ENCODE data around the gene MAPT. TPM values are rescaled to one million over a fixed set of nuclear protein-coding genes. Genes with fewer than 3 reads are reported as not detected.

The MAPT gene
- total RNA-seq, 1 donor from 2014 or later = 2.1 TPM

GRCh38 chr17:46042246-46042645 is 147.9 kb downstream of the MAPT start:
- Histone ChIP-seq H3K79me2 (ENCODE audit: insufficient read depth, low read length) (peaks cover 7% of the 10 kb centered on the region), H3K27ac (ENCODE audit: low read depth, low read length) (no peak overlapping the region), H3K9me3 (ENCODE audit: insufficient read depth, low read depth, low read length) (no peaks in the 10 kb centered on the region), H3K36me3 (ENCODE audit: insufficient read depth, low read length) (peaks cover 52% of the 10 kb centered on the region), H3K27me3 (ENCODE audit: insufficient read depth, low read length) (no peaks in the 10 kb centered on the region), H3K4me3 (ENCODE audit: insufficient read depth, low read depth, low read length) (no peak overlapping the region), H2AFZ (ENCODE audit: low read depth, low read length) (no peak overlapping the region), H4K20me1 (ENCODE audit: insufficient read depth, low read length) (peaks cover 45% of the 10 kb centered on the region), H3K4me2 (ENCODE audit: low read length) (no peak overlapping the region), H3K4me1 (ENCODE audit: insufficient read depth, low read length) (no peaks in the 10 kb centered on the region), H3K9ac (ENCODE audit: low read length) (no peak overlapping the region)
- Mint-ChIP-seq H3K27me3 (ENCODE audit: low read depth, unreplicated experiment) (no peaks in the 10 kb centered on the region), H3K9me3 (ENCODE audit: unreplicated experiment) (no peaks in the 10 kb centered on the region), H3K27ac (ENCODE audit: unreplicated experiment) (no peak overlapping the region), H3K36me3 (ENCODE audit: low read depth, unreplicated experiment) (peaks cover 19% of the 10 kb centered on the region), H3K4me1 (ENCODE audit: low read depth, unreplicated experiment) (peaks cover 23% of the 10 kb centered on the region), H3K4me3 (ENCODE audit: unreplicated experiment) (no peak overlapping the region)
- FAIRE-seq (no peak), DNase-seq (ENCODE audit: low read depth) (no peak)
- TF ChIP-seq CTCF (IDR thresholded peaks at IDR 0.05; ENCODE audit: insufficient read depth, low read depth, low read length) (no peak), EZH2 (IDR thresholded peaks at IDR 0.05; ENCODE audit: insufficient read depth, low read length) (no peak)

- no peak for TF ChIP-seq CTCF (IDR thresholded peaks at IDR 0.05; ENCODE audit: insufficient read depth, low read depth, low read length)
- H3K4me1 Mint-ChIP-seq (ENCODE audit: low read depth, unreplicated experiment) = peaks cover 23% of the 10 kb centered on the region
- Histone ChIP-seq H3K9me3 (ENCODE audit: insufficient read depth, low read depth, low read length) (no peaks in the 10 kb centered on the region), H3K36me3 (ENCODE audit: insufficient read depth, low read length) (peaks cover 45% of the 10 kb centered on the region), H4K20me1 (ENCODE audit: insufficient read depth, low read length) (peaks cover 45% of the 10 kb centered on the region), H3K79me2 (ENCODE audit: insufficient read depth, low read length) (peaks cover 7% of the 10 kb centered on the region), H3K27ac (ENCODE audit: low read depth, low read length) (no peak overlapping the region), H3K4me2 (ENCODE audit: low read length) (no peak overlapping the region), H3K4me1 (ENCODE audit: insufficient read depth, low read length) (no peaks in the 10 kb centered on the region), H2AFZ (ENCODE audit: low read depth, low read length) (no peak overlapping the region), H3K27me3 (ENCODE audit: insufficient read depth, low read length) (no peaks in the 10 kb centered on the region), H3K9ac (ENCODE audit: low read length) (no peak overlapping the region), H3K4me3 (ENCODE audit: insufficient read depth, low read depth, low read length) (no peak overlapping the region)
- no peaks in the 10 kb centered on the region for H3K27me3 Mint-ChIP-seq (ENCODE audit: low read depth, unreplicated experiment)
- H3K9me3 Mint-ChIP-seq (ENCODE audit: unreplicated experiment) = no peaks in the 10 kb centered on the region
- DNase-seq (ENCODE audit: low read depth) (no peak), FAIRE-seq (no peak)
- H3K27ac Mint-ChIP-seq (ENCODE audit: unreplicated experiment) = no peak overlapping the region
- peak overlapping the region; percentile 11 for H3K4me3 Mint-ChIP-seq (ENCODE audit: unreplicated experiment)
- H3K36me3 Mint-ChIP-seq (ENCODE audit: low read depth, unreplicated experiment) = peaks cover 20% of the 10 kb centered on the region
These were observed 148.6 kb downstream of the MAPT start for GRCh38 chr17:46042925-46043324.

GRCh38 chr17:46043606-46044005 is 149.3 kb downstream of the MAPT start:
- H2AFZ ChIP-seq (ENCODE audit: low read depth, low read length) = no peak overlapping the region
- peaks cover 23% of the 10 kb centered on the region for H3K4me1 Mint-ChIP-seq (ENCODE audit: low read depth, unreplicated experiment)
- H3K9ac ChIP-seq (ENCODE audit: low read length) = peak overlapping the region; percentile 8
- H3K27ac ChIP-seq (ENCODE audit: low read depth, low read length) = no peak overlapping the region
- no peak for DNase-seq (ENCODE audit: low read depth)
- H3K27me3 Mint-ChIP-seq (ENCODE audit: low read depth, unreplicated experiment) = no peaks in the 10 kb centered on the region
- peak overlapping the region; percentile 11 for H3K4me3 Mint-ChIP-seq (ENCODE audit: unreplicated experiment)
- TF ChIP-seq EZH2 (IDR thresholded peaks at IDR 0.05; ENCODE audit: insufficient read depth, low read length) (no peak), CTCF (IDR thresholded peaks at IDR 0.05; ENCODE audit: insufficient read depth, low read depth, low read length) (no peak)
- peaks cover 7% of the 10 kb centered on the region for H3K79me2 ChIP-seq (ENCODE audit: insufficient read depth, low read length)
- H3K4me3 ChIP-seq (ENCODE audit: insufficient read depth, low read depth, low read length) = no peak overlapping the region
- no peaks in the 10 kb centered on the region for H3K4me1 ChIP-seq (ENCODE audit: insufficient read depth, low read length)
- H3K4me2 ChIP-seq (ENCODE audit: low read length) = no peak overlapping the region
- H3K27ac Mint-ChIP-seq (ENCODE audit: unreplicated experiment) = no peak overlapping the region
- H3K27me3 ChIP-seq (ENCODE audit: insufficient read depth, low read length) = no peaks in the 10 kb centered on the region
- H3K36me3 Mint-ChIP-seq (ENCODE audit: low read depth, unreplicated experiment) = peaks cover 14% of the 10 kb centered on the region
- H4K20me1 ChIP-seq (ENCODE audit: insufficient read depth, low read length) = peaks cover 43% of the 10 kb centered on the region
- H3K9me3 Mint-ChIP-seq (ENCODE audit: unreplicated experiment) = no peaks in the 10 kb centered on the region
- no peak for FAIRE-seq
- peaks cover 41% of the 10 kb centered on the region for H3K36me3 ChIP-seq (ENCODE audit: insufficient read depth, low read length)
- H3K9me3 ChIP-seq (ENCODE audit: insufficient read depth, low read depth, low read length) = no peaks in the 10 kb centered on the region

Data from astrocyte (in vitro differentiated cells and primary cell).